GM06990 (cell line): ENCODE data around the gene CDK6.
A peak's percentile ranks its signal among the peaks of the same experiment; 100 is the strongest.
"Not testable (repeated sequence)": the region's sequence is repeated elsewhere in the genome, so short reads cannot be mapped to it uniquely, and the experiment has no call there.

Experiments used
- DNase-seq: peaks from one replicate; pipeline ENCODE4 v3.0.0-alpha.2; 2011; ENCODE audit not compliant: insufficient read length; ENCODE audit errors: extremely low read depth
- H3K27me3 ChIP-seq: replicated peaks from 2 replicates; pipeline ENCODE4 v1.6.0; 2011; ENCODE audit warnings: low read length; ENCODE audit not compliant: control insufficient read depth, insufficient read depth
- H3K36me3 ChIP-seq: 2 replicates; pipeline ENCODE4 v1.5.1; 2011; ENCODE audit warnings: low read length; ENCODE audit not compliant: control insufficient read depth, insufficient read depth
- H3K4me3 ChIP-seq: replicated peaks from 2 replicates; pipeline ENCODE4 v1.5.1; 2011; ENCODE audit warnings: low read depth, mild to moderate bottlenecking, control low read depth, low read length
- TF ChIP-seq, protein P1 (sequence below): IDR thresholded peaks from 2 replicates; pipeline ENCODE4 v1.5.1; 2011; ENCODE audit warnings: low read length, control low read depth, mild to moderate bottlenecking, inconsistent platforms; ENCODE audit not compliant: insufficient read depth, poor library complexity, severe bottlenecking

CDK6 gene

DNA sequence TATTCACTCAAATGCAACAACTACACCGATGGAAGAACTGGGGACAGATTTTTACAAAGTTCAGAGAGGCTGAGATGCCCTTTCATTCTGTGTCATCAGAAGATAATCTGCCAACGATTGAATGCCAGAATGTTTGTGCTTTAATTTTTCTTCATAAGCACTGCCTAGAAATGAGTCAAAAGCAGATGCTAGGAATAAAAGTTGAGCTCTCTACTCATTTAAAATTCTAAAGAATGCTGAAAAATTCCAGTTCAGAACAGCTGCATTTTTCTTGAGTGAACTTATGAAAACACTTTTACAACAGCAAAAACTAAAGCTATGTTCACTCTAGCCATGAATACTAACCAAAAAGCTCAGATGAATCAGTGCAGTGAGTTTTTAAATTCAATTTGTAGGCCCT is 223.9 kb downstream of the CDK6 start:
- TF ChIP-seq, protein P1, sequence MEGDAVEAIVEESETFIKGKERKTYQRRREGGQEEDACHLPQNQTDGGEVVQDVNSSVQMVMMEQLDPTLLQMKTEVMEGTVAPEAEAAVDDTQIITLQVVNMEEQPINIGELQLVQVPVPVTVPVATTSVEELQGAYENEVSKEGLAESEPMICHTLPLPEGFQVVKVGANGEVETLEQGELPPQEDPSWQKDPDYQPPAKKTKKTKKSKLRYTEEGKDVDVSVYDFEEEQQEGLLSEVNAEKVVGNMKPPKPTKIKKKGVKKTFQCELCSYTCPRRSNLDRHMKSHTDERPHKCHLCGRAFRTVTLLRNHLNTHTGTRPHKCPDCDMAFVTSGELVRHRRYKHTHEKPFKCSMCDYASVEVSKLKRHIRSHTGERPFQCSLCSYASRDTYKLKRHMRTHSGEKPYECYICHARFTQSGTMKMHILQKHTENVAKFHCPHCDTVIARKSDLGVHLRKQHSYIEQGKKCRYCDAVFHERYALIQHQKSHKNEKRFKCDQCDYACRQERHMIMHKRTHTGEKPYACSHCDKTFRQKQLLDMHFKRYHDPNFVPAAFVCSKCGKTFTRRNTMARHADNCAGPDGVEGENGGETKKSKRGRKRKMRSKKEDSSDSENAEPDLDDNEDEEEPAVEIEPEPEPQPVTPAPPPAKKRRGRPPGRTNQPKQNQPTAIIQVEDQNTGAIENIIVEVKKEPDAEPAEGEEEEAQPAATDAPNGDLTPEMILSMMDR = no peak
- Histone ChIP-seq H3K27me3 (no peaks in the 10 kb centered on the region), H3K4me3 (no peak overlapping the region), H3K36me3 (peaks cover 11% of the 10 kb centered on the region)
- no peak for DNase-seq

DNA sequence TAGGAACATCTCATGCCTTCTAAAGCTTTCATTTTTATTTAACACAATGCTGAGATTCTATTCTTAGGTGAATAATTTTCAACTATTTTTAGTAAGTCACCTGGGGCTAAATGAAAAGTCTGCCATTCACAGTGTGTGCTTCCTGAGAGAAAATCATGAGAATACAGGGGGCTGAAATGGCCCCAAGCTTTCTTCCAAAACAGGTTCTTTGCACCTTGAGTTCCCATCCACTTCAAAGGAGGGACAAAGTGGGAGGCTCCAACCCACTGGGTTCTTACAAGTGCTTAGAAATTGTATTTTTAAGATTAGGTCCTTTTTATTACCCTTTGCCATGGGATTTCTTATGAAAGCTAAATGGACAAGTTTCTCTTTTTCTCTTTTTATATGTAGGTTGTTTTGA is 224.6 kb downstream of the CDK6 start:
- TF ChIP-seq, protein P1 = no peak
- no peak overlapping the region for H3K4me3 ChIP-seq

DNA sequence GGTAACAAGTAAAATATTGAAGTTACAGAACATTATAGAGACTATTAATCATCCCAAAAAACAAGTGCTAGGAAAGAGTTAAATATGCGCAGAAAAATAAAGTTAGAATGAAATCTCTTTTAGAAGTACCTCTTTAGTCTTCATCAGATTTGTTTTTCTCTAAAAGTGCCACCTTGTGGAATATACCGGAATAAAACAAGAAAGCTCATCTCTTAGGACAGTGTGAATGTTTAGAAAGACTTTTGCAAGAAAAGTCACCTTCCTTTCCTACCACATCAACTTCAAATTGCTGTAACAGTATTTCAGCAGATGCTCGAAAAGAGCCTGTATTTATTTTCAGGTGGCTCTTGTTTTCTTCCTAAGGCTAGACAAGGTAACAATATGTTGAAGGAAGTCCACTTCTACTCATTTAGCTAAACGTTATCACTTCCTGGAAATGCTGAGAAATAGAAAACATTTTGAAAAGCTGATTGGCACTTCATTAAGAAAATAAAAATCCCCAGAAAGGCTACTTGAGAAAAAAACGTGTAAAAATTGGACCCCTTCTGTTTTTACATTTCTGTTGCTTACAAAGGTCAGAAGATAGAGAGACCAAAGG is 226.4 kb downstream of the CDK6 start:
- TF ChIP-seq, protein P1 = peak; percentile 27
- no peak for DNase-seq
- Histone ChIP-seq H3K36me3 (peaks cover 5% of the 10 kb centered on the region), H3K27me3 (no peaks in the 10 kb centered on the region), H3K4me3 (no peak overlapping the region)

More for the DNA sequence above, 224.6 kb downstream of the CDK6 start:
- H3K36me3 ChIP-seq = peaks cover 10% of the 10 kb centered on the region
- no peak for DNase-seq
- no peaks in the 10 kb centered on the region for H3K27me3 ChIP-seq

DNA sequence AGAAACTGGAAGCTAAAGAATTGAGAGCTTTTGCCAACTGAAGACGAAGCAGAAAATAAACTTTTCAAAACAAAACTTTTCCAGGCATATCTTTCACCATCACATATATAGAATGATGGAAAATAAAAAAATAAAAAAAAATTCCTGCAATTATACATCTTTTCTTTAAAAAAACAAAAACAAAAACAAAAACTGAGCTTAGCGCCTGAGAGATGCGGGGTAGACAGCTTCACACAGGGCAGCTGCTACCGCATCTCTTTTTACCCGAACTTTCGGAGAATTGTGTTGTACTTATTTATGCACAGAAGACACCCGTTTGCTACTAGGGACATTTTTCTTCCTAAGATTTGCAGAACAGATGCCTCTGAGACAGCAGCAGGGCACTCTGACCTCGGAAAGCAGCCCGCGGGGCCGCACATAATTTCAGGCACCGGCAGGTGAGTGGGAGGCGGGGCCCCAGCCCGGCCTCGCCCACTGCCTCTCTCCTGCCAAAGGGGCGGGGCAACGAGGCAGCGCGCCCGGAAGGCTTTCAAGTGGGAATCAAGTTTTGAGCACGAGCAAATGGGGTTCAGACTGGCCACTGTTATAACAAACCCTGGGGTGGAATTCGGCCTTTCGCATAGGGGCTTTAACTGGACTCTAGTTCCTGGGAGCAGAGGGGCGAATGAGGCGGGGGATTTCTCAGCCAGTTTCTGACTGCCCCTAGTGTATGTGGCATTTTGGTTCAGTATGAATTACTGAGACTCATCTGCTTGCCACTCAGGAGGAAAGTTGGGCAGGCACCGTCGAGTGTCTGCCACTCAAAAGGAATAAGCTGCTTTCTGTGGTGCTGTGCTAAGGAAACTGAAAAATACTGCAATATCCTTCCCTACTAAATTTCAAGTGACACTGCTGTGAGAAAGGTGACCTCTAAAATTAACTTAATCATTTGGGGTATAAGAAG is 227.7 kb downstream of the CDK6 start:
- no peaks in the 10 kb centered on the region for H3K27me3 ChIP-seq
- TF ChIP-seq, protein P1 = no peak
- no peaks in the 10 kb centered on the region; the same call in none of the 2 replicates for H3K36me3 ChIP-seq
- DNase-seq = no peak
- no peak overlapping the region for H3K4me3 ChIP-seq

DNA sequence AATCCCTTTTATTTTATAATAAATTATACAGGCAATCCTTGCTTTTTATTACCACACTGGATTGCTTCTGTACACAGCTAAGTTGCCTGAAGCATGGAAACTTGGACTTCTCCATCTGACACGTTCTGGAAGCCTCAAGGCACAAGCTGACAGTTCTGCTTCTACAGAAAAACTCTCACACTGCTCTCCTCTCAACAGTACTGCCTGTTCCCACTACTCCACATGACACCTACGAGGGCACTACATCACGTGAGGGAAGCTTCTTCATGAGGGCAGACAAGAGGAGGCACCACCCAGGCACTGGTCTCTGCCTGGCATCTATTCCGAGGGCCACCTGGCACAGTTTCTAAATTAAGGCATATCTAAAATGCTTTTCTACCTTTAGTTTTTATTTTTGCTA is 229.4 kb downstream of the CDK6 start:
- TF ChIP-seq, protein P1 = no peak
- H3K27me3 ChIP-seq = no peaks in the 10 kb centered on the region
- DNase-seq = no peak

DNA sequence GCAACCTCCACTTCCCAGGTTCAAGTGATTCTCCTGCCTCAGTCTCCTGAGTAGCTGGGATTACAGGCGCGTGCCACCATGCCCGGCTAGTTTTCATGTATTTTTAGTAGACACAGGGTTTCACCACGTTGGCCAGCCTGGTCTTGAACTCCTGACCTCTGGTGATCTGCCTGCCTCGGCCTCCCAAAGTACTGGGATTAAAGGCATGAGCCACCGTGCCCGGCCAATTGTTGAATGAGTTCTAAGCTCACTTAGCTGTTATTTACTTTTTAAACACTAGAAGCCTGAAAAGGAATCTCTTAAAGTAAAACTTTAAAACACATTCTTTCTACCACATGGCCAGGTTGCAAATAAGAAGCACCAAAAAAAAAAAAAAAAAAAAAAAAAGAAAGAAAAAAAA is 231.9 kb downstream of the CDK6 start:
- H3K36me3 ChIP-seq, DNase-seq, H3K4me3 ChIP-seq, H3K27me3 ChIP-seq: not testable (repeated sequence)

More for the DNA sequence above, 229.4 kb downstream of the CDK6 start:
- no peak overlapping the region for H3K4me3 ChIP-seq
- H3K36me3 ChIP-seq = no peaks in the 10 kb centered on the region; the same call in 1 of the 2 replicates
